Prostate gland (tissue), 2 donors: Measurements from ENCODE around the gene SPATS2. TPM values are rescaled to one million over a fixed set of nuclear protein-coding genes. Genes with fewer than 3 reads are reported as not detected.
A peak's percentile ranks its signal among the peaks of the same experiment; 100 is the strongest.
"Not testable (repeated sequence)": the region's sequence is repeated elsewhere in the genome, so short reads cannot be mapped to it uniquely, and the experiment has no call there.

Source experiments
- DNase-seq: peaks from one replicate; pipeline ENCODE4 v3.0.0-alpha.2; 2019; ENCODE audit warnings: low spot score
- H3K27ac ChIP-seq, 2 donors: fragments of 200-600 bp; sonication (generic); 2 replicates each; pipeline ENCODE4 v1.5.1; 2017 to 2019
- H3K27me3 ChIP-seq: fragments of 200-600 bp; sonication (generic); replicated peaks from 2 replicates; pipeline ENCODE4 v1.5.1; 2019; ENCODE audit not compliant: insufficient read depth
- H3K36me3 ChIP-seq, 2 donors: fragments of 200-600 bp; sonication (generic); 1 replicate in 1 of 2; 2 replicates in 1 of 2; pipeline versions ENCODE4 v1.5.1 to v1.8.1; 2017 to 2019
- H3K4me1 ChIP-seq: fragments of 200-600 bp; sonication (generic); replicated peaks from 2 replicates; pipeline ENCODE4 v1.5.1; 2019
- H3K4me3 ChIP-seq, 2 donors: fragments of 200-600 bp; sonication (generic); 2 replicates each; pipeline ENCODE4 v1.5.1; 2017 to 2019
- H3K9me3 ChIP-seq: fragments of 200-600 bp; sonication (generic); 2 replicates; pipeline ENCODE4 v1.5.1; 2017
- POLR2A ChIP-seq: fragments of 450-650 bp; IDR thresholded peaks from one replicate; pipeline ENCODE4 v1.6.1; 2016; ENCODE audit warnings: antibody characterized with exemption, mild to moderate bottlenecking
- POLR2AphosphoS5 ChIP-seq: sonication (generic); formaldehyde crosslinking; IDR thresholded peaks from one replicate; pipeline ENCODE4 v1.6.1; 2017; ENCODE audit warnings: antibody characterized with exemption
- WGBS: methylation state at CpG from one replicate; pipeline ENCODE4 v1.1.5; 2018; 5-methylcytosine and 5-hydroxymethylcytosine counted together
- intact Hi-C: fragments of 100-400 bp; cut with DNase I; formaldehyde crosslinking; loops from one replicate; pipeline ENCODE4 v1.14.2; 2022
- total RNA-seq, 2 donors: library from RNA; depleted of rRNA; stranded (reverse); fragments of >200 nt; gene quantifications; one replicate each; pipeline ENCODE4 v1.1.0, GENCODE V29; 2016
- TF ChIP-seq, protein P1 (sequence below), 4 experiments: fragments of 200-600 bp in 2 of 4; fragments of 450-650 bp in 2 of 4; sonication (generic) in 2 of 4; IDR thresholded peaks; 1 replicate in 3 of 4; 2 replicates in 1 of 4; pipeline ENCODE4 v1.5.1; 2016 to 2019; ENCODE audit warnings: antibody characterized with exemption in 4 of 4, mild to moderate bottlenecking in 2 of 4, moderate library complexity in 2 of 4

SPATS2 gene
- total RNA-seq, 2 donors from 2014 or later, result 30.1 to 34.2 TPM

DNA sequence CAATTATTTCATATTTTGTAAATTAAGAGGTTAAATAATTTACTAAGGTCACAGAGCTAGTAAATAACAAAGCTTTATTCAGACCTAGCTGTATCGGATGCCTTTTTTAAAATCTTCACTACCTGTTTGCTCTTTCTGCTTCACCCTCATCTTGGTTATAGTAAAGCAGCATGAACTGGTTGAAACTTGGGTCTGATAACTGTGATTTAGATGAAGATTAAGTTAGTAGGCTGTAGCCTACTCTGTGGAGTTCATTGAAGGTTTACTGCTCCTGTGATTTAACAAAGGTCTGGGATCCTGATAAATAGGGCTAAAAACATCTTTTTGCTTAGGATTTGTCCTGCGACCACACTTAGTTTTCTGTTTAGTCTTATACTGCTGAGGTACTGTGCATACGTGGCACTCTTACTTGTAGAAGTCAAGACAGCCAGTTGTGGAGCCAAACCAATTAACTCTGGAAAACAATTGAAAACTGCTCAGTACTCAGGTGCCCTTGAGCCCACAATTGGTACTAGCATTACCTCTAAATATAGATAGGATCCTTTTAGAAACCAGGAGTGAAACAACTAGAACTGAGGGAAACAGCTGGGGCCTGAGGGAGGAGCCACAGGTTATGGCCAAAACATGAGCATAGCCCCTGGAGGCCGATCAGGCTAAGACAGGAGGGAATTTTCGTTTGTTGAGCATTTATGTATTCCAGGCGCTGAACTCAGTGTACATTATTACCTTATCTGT is 2.3 kb downstream of the SPATS2 start:
- WGBS, result 48% methylated on average over 6 of the region's 6 CpGs
- peak overlapping the region in 1 of 2 donors; percentile 4 for H3K27ac ChIP-seq
- H3K4me1 ChIP-seq, result no peaks in the 10 kb centered on the region
- intact Hi-C loops, result no loop called here
- no peaks in the 10 kb centered on the region for H3K36me3 ChIP-seq
- no peaks in the 10 kb centered on the region for H3K9me3 ChIP-seq
- no peak overlapping the region for H3K4me3 ChIP-seq
- TF ChIP-seq POLR2AphosphoS5, result no peak
- TF ChIP-seq, protein P1, sequence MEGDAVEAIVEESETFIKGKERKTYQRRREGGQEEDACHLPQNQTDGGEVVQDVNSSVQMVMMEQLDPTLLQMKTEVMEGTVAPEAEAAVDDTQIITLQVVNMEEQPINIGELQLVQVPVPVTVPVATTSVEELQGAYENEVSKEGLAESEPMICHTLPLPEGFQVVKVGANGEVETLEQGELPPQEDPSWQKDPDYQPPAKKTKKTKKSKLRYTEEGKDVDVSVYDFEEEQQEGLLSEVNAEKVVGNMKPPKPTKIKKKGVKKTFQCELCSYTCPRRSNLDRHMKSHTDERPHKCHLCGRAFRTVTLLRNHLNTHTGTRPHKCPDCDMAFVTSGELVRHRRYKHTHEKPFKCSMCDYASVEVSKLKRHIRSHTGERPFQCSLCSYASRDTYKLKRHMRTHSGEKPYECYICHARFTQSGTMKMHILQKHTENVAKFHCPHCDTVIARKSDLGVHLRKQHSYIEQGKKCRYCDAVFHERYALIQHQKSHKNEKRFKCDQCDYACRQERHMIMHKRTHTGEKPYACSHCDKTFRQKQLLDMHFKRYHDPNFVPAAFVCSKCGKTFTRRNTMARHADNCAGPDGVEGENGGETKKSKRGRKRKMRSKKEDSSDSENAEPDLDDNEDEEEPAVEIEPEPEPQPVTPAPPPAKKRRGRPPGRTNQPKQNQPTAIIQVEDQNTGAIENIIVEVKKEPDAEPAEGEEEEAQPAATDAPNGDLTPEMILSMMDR (IDR thresholded peaks at IDR 0.05), result peak in 2 of 4 experiments; percentile 15
- TF ChIP-seq POLR2A, result no peak
- no peaks in the 10 kb centered on the region for H3K27me3 ChIP-seq
- no peak for DNase-seq

GRCh38 chr12:49370539-49370938 is 3.3 kb downstream of the SPATS2 start:
- Histone ChIP-seq H3K36me3 (no peaks in the 10 kb centered on the region), H3K9me3 (no peaks in the 10 kb centered on the region), H3K4me1 (no peaks in the 10 kb centered on the region), H3K4me3 (no peak overlapping the region), H3K27me3 (no peaks in the 10 kb centered on the region), H3K27ac (no peak overlapping the region)
- TF ChIP-seq, protein P1 (IDR thresholded peaks at IDR 0.05), result no peak
- no peak for TF ChIP-seq POLR2A
- TF ChIP-seq POLR2AphosphoS5, result no peak
- intact Hi-C loops, result no loop called here
- DNase-seq, result no peak
- WGBS, result 95% methylated on average over 6 of the region's 6 CpGs

- intact Hi-C loops, result no loop called here
- TF ChIP-seq, protein P1 (IDR thresholded peaks at IDR 0.05), result no peak
- TF ChIP-seq POLR2AphosphoS5, result no peak
- no peak for TF ChIP-seq POLR2A
- Histone ChIP-seq H3K4me3 (no peak overlapping the region), H3K9me3 (no peaks in the 10 kb centered on the region), H3K36me3 (no peaks in the 10 kb centered on the region), H3K27me3 (no peaks in the 10 kb centered on the region), H3K27ac (no peak overlapping the region), H3K4me1 (no peaks in the 10 kb centered on the region)
- 88% methylated on average over 1 of the region's 1 CpG for WGBS
- no peak for DNase-seq
These were observed 8.1 kb downstream of the SPATS2 start for GRCh38 chr12:49375406-49375805.

- Histone ChIP-seq H3K36me3 (no peaks in the 10 kb centered on the region), H3K27me3 (no peaks in the 10 kb centered on the region), H3K27ac (no peak overlapping the region), H3K4me3 (no peak overlapping the region), H3K9me3 (no peaks in the 10 kb centered on the region), H3K4me1 (no peaks in the 10 kb centered on the region)
- WGBS, result 82% methylated on average over 2 of the region's 2 CpGs
- DNase-seq, result no peak
- TF ChIP-seq, protein P1 (IDR thresholded peaks at IDR 0.05), result no peak
- TF ChIP-seq POLR2AphosphoS5 (no peak), POLR2A (no peak)
- intact Hi-C loops, result no loop called here
These were observed 10.1 kb downstream of the SPATS2 start for GRCh38 chr12:49377386-49377785.

DNA sequence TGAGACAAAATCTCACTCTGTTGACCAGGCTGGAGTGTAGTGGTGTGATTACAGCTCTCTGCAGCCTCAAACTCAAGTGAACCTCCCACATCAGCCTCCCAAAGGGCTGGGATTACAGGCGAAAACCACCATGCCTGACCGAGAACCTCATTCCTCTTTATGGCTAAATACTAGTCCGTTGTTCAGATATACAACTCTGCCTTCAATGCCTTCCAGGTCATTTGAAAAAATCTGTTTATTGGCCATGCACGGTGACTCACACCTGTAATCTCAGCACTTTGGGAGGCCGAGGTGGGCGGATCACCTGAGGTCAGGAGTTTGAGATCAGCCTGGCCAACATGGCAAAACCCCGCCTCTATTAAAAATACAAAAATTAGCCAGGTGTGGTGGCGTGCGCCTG is 12.9 kb downstream of the SPATS2 start:
- DNase-seq, intact Hi-C loops, H3K9me3 ChIP-seq, H3K27me3 ChIP-seq, H3K27ac ChIP-seq, H3K4me1 ChIP-seq, H3K36me3 ChIP-seq, H3K4me3 ChIP-seq: not testable (repeated sequence)
- 95% methylated on average over 9 of the region's 9 CpGs for WGBS
